H1 (cell line): ENCODE data around the gene EVI5. TPM values are rescaled to one million over a fixed set of nuclear protein-coding genes. Genes with fewer than 3 reads are reported as not detected.

ENCODE experiments used
- SRF ChIP-seq: IDR thresholded peaks from 2 replicates; pipeline ENCODE4 v1.6.1; 2011; ENCODE audit warnings: mild to moderate bottlenecking, low read depth, low read length, moderate library complexity
- TAF1 ChIP-seq: IDR thresholded peaks from 2 replicates; pipeline ENCODE4 v1.6.1; 2011; ENCODE audit warnings: mild to moderate bottlenecking, low read depth, low read length
- TBP ChIP-seq: IDR thresholded peaks from 2 replicates; pipeline ENCODE4 v1.6.1; 2011; ENCODE audit warnings: low read depth, low read length, improper control_type of control experiment
- TEAD4 ChIP-seq: IDR thresholded peaks from 2 replicates; pipeline ENCODE4 v1.6.1; 2012; ENCODE audit warnings: low read depth, low read length, inconsistent platforms, mixed read lengths
- polyA plus RNA-seq, 7 experiments: library from polyadenylated mRNA; depleted of rRNA in 3 of 7; stranded (reverse) in 5 of 7; unstranded in 2 of 7; fragments of >200 nt in 5 of 7; fragments of 200-250 nt in 2 of 7; gene quantifications; 1 replicate in 5 of 7; 2 replicates in 1 of 7; 4 replicates in 1 of 7; pipeline versions ENCODE4 v1.2.1 to v1.2.3, GENCODE V29; 2011 to 2013; ENCODE audit warnings: missing spikeins in 2 of 7, mixed read lengths in 2 of 7
- total RNA-seq: library from RNA; stranded (reverse); fragmentation: NEBNext Ultra II Directional; extraction: Animal tissue kit (Norgen Biotek cat#: 25700); gene quantifications from 2 replicates; pipeline ENCODE4 v1.2.1, GENCODE V29; 2021
- TF ChIP-seq, protein P1 (sequence below): fragments of 300-600 bp; sonication (generic); IDR thresholded peaks from 2 replicates; pipeline ENCODE4 v1.7.1; 2012; ENCODE audit warnings: low read length, moderate library complexity, mild to moderate bottlenecking, inconsistent platforms; ENCODE audit not compliant: insufficient replicate concordance

EVI5 gene
- total and polyA plus RNA-seq, 2 of the 8 experiments (the other 6 are each of a cell fraction or from before 2014, with no cell fraction given), result 1.7 to 13.7 TPM

DNA sequence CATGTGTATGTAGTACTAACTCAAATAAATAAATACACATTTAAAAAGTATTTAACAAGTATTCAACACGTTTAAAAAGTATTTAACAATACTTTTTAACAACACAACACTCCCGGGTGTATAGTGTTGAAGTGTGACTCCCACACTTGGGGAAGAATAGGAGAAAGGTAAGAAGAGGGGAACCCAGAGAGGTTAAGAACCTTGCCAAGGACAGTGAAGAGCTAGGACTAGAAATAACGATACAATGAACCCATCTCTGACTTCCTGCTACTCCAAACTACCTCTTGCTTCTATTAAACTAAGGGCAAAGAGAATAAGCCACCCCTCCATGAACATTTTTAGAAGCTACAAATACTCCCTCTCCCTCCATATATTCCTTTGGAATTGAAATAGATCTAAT is 296.5 kb downstream of the EVI5 start (continued):
- TF ChIP-seq TAF1 (no peak), TBP (no peak), TEAD4 (no peak), SRF (no peak)
- TF ChIP-seq, protein P1, sequence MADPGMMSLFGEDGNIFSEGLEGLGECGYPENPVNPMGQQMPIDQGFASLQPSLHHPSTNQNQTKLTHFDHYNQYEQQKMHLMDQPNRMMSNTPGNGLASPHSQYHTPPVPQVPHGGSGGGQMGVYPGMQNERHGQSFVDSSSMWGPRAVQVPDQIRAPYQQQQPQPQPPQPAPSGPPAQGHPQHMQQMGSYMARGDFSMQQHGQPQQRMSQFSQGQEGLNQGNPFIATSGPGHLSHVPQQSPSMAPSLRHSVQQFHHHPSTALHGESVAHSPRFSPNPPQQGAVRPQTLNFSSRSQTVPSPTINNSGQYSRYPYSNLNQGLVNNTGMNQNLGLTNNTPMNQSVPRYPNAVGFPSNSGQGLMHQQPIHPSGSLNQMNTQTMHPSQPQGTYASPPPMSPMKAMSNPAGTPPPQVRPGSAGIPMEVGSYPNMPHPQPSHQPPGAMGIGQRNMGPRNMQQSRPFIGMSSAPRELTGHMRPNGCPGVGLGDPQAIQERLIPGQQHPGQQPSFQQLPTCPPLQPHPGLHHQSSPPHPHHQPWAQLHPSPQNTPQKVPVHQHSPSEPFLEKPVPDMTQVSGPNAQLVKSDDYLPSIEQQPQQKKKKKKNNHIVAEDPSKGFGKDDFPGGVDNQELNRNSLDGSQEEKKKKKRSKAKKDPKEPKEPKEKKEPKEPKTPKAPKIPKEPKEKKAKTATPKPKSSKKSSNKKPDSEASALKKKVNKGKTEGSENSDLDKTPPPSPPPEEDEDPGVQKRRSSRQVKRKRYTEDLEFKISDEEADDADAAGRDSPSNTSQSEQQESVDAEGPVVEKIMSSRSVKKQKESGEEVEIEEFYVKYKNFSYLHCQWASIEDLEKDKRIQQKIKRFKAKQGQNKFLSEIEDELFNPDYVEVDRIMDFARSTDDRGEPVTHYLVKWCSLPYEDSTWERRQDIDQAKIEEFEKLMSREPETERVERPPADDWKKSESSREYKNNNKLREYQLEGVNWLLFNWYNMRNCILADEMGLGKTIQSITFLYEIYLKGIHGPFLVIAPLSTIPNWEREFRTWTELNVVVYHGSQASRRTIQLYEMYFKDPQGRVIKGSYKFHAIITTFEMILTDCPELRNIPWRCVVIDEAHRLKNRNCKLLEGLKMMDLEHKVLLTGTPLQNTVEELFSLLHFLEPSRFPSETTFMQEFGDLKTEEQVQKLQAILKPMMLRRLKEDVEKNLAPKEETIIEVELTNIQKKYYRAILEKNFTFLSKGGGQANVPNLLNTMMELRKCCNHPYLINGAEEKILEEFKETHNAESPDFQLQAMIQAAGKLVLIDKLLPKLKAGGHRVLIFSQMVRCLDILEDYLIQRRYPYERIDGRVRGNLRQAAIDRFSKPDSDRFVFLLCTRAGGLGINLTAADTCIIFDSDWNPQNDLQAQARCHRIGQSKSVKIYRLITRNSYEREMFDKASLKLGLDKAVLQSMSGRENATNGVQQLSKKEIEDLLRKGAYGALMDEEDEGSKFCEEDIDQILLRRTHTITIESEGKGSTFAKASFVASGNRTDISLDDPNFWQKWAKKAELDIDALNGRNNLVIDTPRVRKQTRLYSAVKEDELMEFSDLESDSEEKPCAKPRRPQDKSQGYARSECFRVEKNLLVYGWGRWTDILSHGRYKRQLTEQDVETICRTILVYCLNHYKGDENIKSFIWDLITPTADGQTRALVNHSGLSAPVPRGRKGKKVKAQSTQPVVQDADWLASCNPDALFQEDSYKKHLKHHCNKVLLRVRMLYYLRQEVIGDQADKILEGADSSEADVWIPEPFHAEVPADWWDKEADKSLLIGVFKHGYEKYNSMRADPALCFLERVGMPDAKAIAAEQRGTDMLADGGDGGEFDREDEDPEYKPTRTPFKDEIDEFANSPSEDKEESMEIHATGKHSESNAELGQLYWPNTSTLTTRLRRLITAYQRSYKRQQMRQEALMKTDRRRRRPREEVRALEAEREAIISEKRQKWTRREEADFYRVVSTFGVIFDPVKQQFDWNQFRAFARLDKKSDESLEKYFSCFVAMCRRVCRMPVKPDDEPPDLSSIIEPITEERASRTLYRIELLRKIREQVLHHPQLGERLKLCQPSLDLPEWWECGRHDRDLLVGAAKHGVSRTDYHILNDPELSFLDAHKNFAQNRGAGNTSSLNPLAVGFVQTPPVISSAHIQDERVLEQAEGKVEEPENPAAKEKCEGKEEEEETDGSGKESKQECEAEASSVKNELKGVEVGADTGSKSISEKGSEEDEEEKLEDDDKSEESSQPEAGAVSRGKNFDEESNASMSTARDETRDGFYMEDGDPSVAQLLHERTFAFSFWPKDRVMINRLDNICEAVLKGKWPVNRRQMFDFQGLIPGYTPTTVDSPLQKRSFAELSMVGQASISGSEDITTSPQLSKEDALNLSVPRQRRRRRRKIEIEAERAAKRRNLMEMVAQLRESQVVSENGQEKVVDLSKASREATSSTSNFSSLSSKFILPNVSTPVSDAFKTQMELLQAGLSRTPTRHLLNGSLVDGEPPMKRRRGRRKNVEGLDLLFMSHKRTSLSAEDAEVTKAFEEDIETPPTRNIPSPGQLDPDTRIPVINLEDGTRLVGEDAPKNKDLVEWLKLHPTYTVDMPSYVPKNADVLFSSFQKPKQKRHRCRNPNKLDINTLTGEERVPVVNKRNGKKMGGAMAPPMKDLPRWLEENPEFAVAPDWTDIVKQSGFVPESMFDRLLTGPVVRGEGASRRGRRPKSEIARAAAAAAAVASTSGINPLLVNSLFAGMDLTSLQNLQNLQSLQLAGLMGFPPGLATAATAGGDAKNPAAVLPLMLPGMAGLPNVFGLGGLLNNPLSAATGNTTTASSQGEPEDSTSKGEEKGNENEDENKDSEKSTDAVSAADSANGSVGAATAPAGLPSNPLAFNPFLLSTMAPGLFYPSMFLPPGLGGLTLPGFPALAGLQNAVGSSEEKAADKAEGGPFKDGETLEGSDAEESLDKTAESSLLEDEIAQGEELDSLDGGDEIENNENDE, result no peak
